H1 (cell line): ENCODE results near the gene EEPD1. TPM values are rescaled to one million over a fixed set of nuclear protein-coding genes. Genes with fewer than 3 reads are reported as not detected.

Source experiments
- CTCF ChIA-PET: fragments of 300-600 bp; sonication (Branson Sonifier 250); formaldehyde crosslinking; loops from one replicate; lab custom pipeline; 2021; ENCODE audit not compliant: partially characterized antibody; lab: Charles Lee
- POLR2A ChIA-PET: fragments of 300-600 bp; sonication (Branson Sonifier 250); formaldehyde crosslinking; loops from one replicate; lab custom pipeline; 2021; ENCODE audit warnings: inconsistent platforms; ENCODE audit not compliant: partially characterized antibody; lab: Charles Lee
- DNase-seq, 2 experiments: peaks; one replicate each; pipeline versions ENCODE4 v3.0.0 to v3.0.0-alpha.2; 2010 to 2022; ENCODE audit warnings: low spot score in 2 of 2, low read depth in 1 of 2, mixed read lengths in 1 of 2
- FAIRE-seq: peaks from 2 replicates; lab custom pipeline; 2011; peaks lifted over from hg19 to GRCh38; lab: Jason Lieb, UNC
- H2AFZ ChIP-seq: 2 replicates; pipeline ENCODE4 v1.8.1; 2012; ENCODE audit warnings: low read length, inconsistent platforms
- H2AK5ac ChIP-seq: 2 replicates; pipeline ENCODE4 v1.6.1; 2013; ENCODE audit warnings: low read depth, low read length
- H2BK120ac ChIP-seq: replicated peaks from 2 replicates; pipeline ENCODE3; 2013; ENCODE audit warnings: low read depth, low read length, inconsistent platforms
- H2BK12ac ChIP-seq: 2 replicates; pipeline ENCODE4 v1.6.1; 2013; ENCODE audit warnings: low read depth, low read length
- H2BK15ac ChIP-seq: 2 replicates; pipeline ENCODE4 v1.6.1; 2013; ENCODE audit warnings: low read length
- H2BK20ac ChIP-seq: 2 replicates; pipeline ENCODE4 v1.6.1; 2013; ENCODE audit warnings: low read length
- H2BK5ac ChIP-seq: 2 replicates; pipeline ENCODE4 v1.6.1; 2013; ENCODE audit warnings: low read depth, low read length
- H3K14ac ChIP-seq: 2 replicates; pipeline ENCODE4 v1.6.1; 2013; ENCODE audit warnings: inconsistent platforms; ENCODE audit not compliant: insufficient read length
- H3K18ac ChIP-seq: 2 replicates; pipeline ENCODE4 v1.6.1; 2013; ENCODE audit warnings: low read length; ENCODE audit errors: extremely low read depth
- H3K23ac ChIP-seq: 2 replicates; pipeline ENCODE4 v1.6.1; 2013; ENCODE audit warnings: inconsistent platforms; ENCODE audit not compliant: insufficient read length
- H3K23me2 ChIP-seq: 2 replicates; pipeline ENCODE4 v1.6.1; 2013; ENCODE audit warnings: low read depth, low read length
- H3K27ac ChIP-seq: 2 replicates; pipeline ENCODE4 v1.6.1; 2011; ENCODE audit warnings: low read depth, low read length, inconsistent platforms
- H3K27me3 ChIP-seq, 4 experiments: replicated peaks in 1 of 4; 1 replicate in 1 of 4; 2 replicates in 3 of 4; pipeline versions ENCODE4 v1.6.1 to v1.8.1; 2011 to 2013; ENCODE audit warnings: low read length in 3 of 4, mild to moderate bottlenecking in 3 of 4, inconsistent platforms in 2 of 4, mixed read lengths in 2 of 4, moderate library complexity in 1 of 4; ENCODE audit not compliant: control insufficient read depth in 3 of 4, insufficient read depth in 3 of 4; ENCODE audit errors: extremely low read depth in 1 of 4
- H3K36me3 ChIP-seq, 4 experiments: 2 replicates each; pipeline versions ENCODE4 v1.6.1 to v1.8.1; 2011 to 2013; ENCODE audit warnings: mild to moderate bottlenecking in 4 of 4, low read length in 3 of 4, moderate library complexity in 2 of 4, control low read depth in 1 of 4, inconsistent platforms in 1 of 4; ENCODE audit not compliant: insufficient read depth in 4 of 4, control insufficient read depth in 2 of 4
- H3K4ac ChIP-seq: replicated peaks from 2 replicates; pipeline ENCODE3; 2013; ENCODE audit warnings: low read length, low read depth, mixed read lengths, inconsistent platforms; ENCODE audit not compliant: insufficient read length
- H3K4me1 ChIP-seq, 4 experiments: replicated peaks in 1 of 4; 1 replicate in 1 of 4; 2 replicates in 3 of 4; pipeline versions ENCODE4 v1.6.1 to v1.8.1; 2011 to 2013; ENCODE audit warnings: low read length in 3 of 4, inconsistent platforms in 2 of 4, mixed read lengths in 1 of 4; ENCODE audit not compliant: insufficient read depth in 4 of 4, control insufficient read depth in 3 of 4
- H3K4me2 ChIP-seq, 2 experiments: 2 replicates each; pipeline versions ENCODE4 v1.6.1 to v1.8.1; 2011 to 2013; ENCODE audit warnings: low read depth in 2 of 2, low read length in 2 of 2, control low read depth in 1 of 2, inconsistent platforms in 1 of 2, mild to moderate bottlenecking in 1 of 2; ENCODE audit not compliant: insufficient read depth in 1 of 2
- H3K4me3 ChIP-seq, 4 experiments: fragments of 200-600, 300-600 bp in 1 of 4; sonication (generic), shearing (Covaris generic), sonication (Bioruptor Twin) in 1 of 4; 2 replicates each; pipeline versions ENCODE4 v1.5.1 to v1.8.1; 2011 to 2016; ENCODE audit warnings: low read length in 4 of 4, low read depth in 3 of 4, control low read depth in 2 of 4, inconsistent platforms in 2 of 4, mild to moderate bottlenecking in 2 of 4, mixed read lengths in 1 of 4, moderate library complexity in 1 of 4; ENCODE audit not compliant: insufficient read depth in 2 of 4; ENCODE audit errors: extremely low read depth in 1 of 4
- H3K56ac ChIP-seq: replicated peaks from 2 replicates; pipeline ENCODE3; 2013; ENCODE audit warnings: low read depth, mild to moderate bottlenecking, mixed read lengths, low read length, inconsistent platforms; ENCODE audit not compliant: insufficient read length
- H3K79me1 ChIP-seq: 2 replicates; pipeline ENCODE4 v1.6.1; 2013; ENCODE audit warnings: low read depth, low read length, control low read depth
- H3K79me2 ChIP-seq, 2 experiments: 2 replicates each; pipeline versions ENCODE4 v1.6.1 to v1.8.1; 2012 to 2013; ENCODE audit warnings: low read length in 2 of 2, mild to moderate bottlenecking in 2 of 2, inconsistent platforms in 1 of 2; ENCODE audit not compliant: insufficient read depth in 2 of 2, control insufficient read depth in 1 of 2
- H3K9ac ChIP-seq, 4 experiments: replicated peaks in 1 of 4; 1 replicate in 1 of 4; 2 replicates in 3 of 4; pipeline versions ENCODE4 v1.6.1 to v1.8.1; 2011 to 2013; ENCODE audit warnings: low read depth in 3 of 4, low read length in 3 of 4, control low read depth in 2 of 4, mild to moderate bottlenecking in 2 of 4, moderate library complexity in 2 of 4, inconsistent platforms in 1 of 4; ENCODE audit errors: extremely low read depth in 1 of 4
- H3K9me3 ChIP-seq, 2 experiments: 2 replicates each; pipeline versions ENCODE4 v1.6.1 to v1.8.1; 2012 to 2013; ENCODE audit warnings: mild to moderate bottlenecking in 2 of 2, moderate library complexity in 2 of 2, control low read depth in 1 of 2, inconsistent platforms in 1 of 2, low read depth in 1 of 2, low read length in 1 of 2, mixed read lengths in 1 of 2; ENCODE audit not compliant: insufficient read depth in 2 of 2
- H4K20me1 ChIP-seq, 2 experiments: replicated peaks in 1 of 2; 2 replicates each; pipeline versions ENCODE3 to v1.8.1; 2011 to 2013; ENCODE audit warnings: inconsistent platforms in 2 of 2, low read length in 2 of 2, mild to moderate bottlenecking in 1 of 2; ENCODE audit not compliant: insufficient read depth in 2 of 2, control insufficient read depth in 1 of 2
- H4K5ac ChIP-seq: 2 replicates; pipeline ENCODE4 v1.6.1; 2013; ENCODE audit warnings: low read length, low read depth, mixed read lengths, inconsistent platforms; ENCODE audit not compliant: insufficient read length
- H4K8ac ChIP-seq: 2 replicates; pipeline ENCODE4 v1.8.0; 2013; ENCODE audit warnings: mild to moderate bottlenecking, moderate library complexity, low read length, inconsistent platforms; ENCODE audit not compliant: insufficient read depth; ENCODE audit errors: extremely low read depth
- H4K91ac ChIP-seq: replicated peaks from 2 replicates; pipeline ENCODE3; 2013; ENCODE audit warnings: low read length, mixed read lengths, inconsistent platforms; ENCODE audit not compliant: insufficient read length
- BACH1 ChIP-seq: IDR thresholded peaks from 2 replicates; pipeline ENCODE4 v1.6.1; 2012; ENCODE audit warnings: low read length, improper control_type of control experiment
- EGR1 ChIP-seq: IDR thresholded peaks from 2 replicates; pipeline ENCODE4 v1.6.1; 2011; ENCODE audit warnings: low read depth, low read length, borderline replicate concordance
- KDM1A ChIP-seq: fragments of 200-600, 300-600 bp; sonication (generic); IDR thresholded peaks from 2 replicates; pipeline ENCODE4 v1.7.1; 2016; ENCODE audit warnings: mild to moderate bottlenecking, low read length, borderline replicate concordance
- MAFK ChIP-seq: IDR thresholded peaks from 2 replicates; pipeline ENCODE4 v1.6.1; 2012; ENCODE audit warnings: low read depth, mild to moderate bottlenecking, improper control_type of control experiment, low read length
- MAX ChIP-seq: IDR thresholded peaks from 2 replicates; pipeline ENCODE4 v1.6.1; 2012; ENCODE audit warnings: inconsistent platforms
- NANOG ChIP-seq: IDR thresholded peaks from 2 replicates; pipeline ENCODE4 v1.6.1; 2011; ENCODE audit warnings: low read length, low read depth, mild to moderate bottlenecking, inconsistent platforms; ENCODE audit not compliant: insufficient read depth, poor library complexity, severe bottlenecking
- POLR2A ChIP-seq, 2 experiments: IDR thresholded peaks; 1 replicate in 1 of 2; 2 replicates in 1 of 2; pipeline ENCODE4 v1.6.1; 2011; ENCODE audit warnings: low read depth in 2 of 2, low read length in 2 of 2, mild to moderate bottlenecking in 2 of 2; ENCODE audit errors: control extremely low read depth in 1 of 2
- ZNF274 ChIP-seq: IDR thresholded peaks from 2 replicates; pipeline ENCODE4 v1.7.0; 2012; ENCODE audit warnings: low read length, borderline replicate concordance; ENCODE audit errors: extremely low read depth
- WGBS, 2 experiments: shearing (Covaris generic) in 1 of 2; methylation state at CpG; one replicate each; pipeline versions ENCODE4 v1.1.6 to v1.1.7; 2013 to 2015; ENCODE audit warnings: low lambda C conversion rate in 2 of 2, mixed read lengths in 2 of 2, inconsistent platforms in 1 of 2, low coverage in 1 of 2, missing lambda C conversion rate in 1 of 2; ENCODE audit not compliant: insufficient replicate concordance in 2 of 2, insufficient coverage in 1 of 2, insufficient read length in 1 of 2; ENCODE audit errors: extremely low coverage in 1 of 2, missing lambda C conversion rate in 1 of 2; 5-methylcytosine and 5-hydroxymethylcytosine counted together
- polyA plus RNA-seq, 7 experiments: library from polyadenylated mRNA; depleted of rRNA in 3 of 7; stranded (reverse) in 5 of 7; unstranded in 2 of 7; fragments of >200 nt in 5 of 7; fragments of 200-250 nt in 2 of 7; gene quantifications; 1 replicate in 5 of 7; 2 replicates in 1 of 7; 4 replicates in 1 of 7; pipeline versions ENCODE4 v1.2.1 to v1.2.3, GENCODE V29; 2011 to 2013; ENCODE audit warnings: missing spikeins in 2 of 7, mixed read lengths in 2 of 7
- total RNA-seq: library from RNA; stranded (reverse); fragmentation: NEBNext Ultra II Directional; extraction: Animal tissue kit (Norgen Biotek cat#: 25700); gene quantifications from 2 replicates; pipeline ENCODE4 v1.2.1, GENCODE V29; 2021
- TF ChIP-seq, protein P1 (sequence below): IDR thresholded peaks from 2 replicates; pipeline ENCODE4 v1.6.1; 2012; ENCODE audit warnings: inconsistent platforms

Gene EEPD1
- total and polyA plus RNA-seq, 2 of the 8 experiments (the other 6 are each of a cell fraction or from before 2014, with no cell fraction given), result 3.1 to 7.8 TPM

- Histone ChIP-seq H3K23me2 (no peaks in the 10 kb centered on the region), H2AK5ac (no peak overlapping the region), H2BK20ac (no peak overlapping the region), H3K14ac (no peak overlapping the region), H3K9ac (no peak overlapping the region), H3K4ac (no peak overlapping the region), H3K79me1 (no peaks in the 10 kb centered on the region), H2AFZ (no peak overlapping the region), H3K56ac (no peak overlapping the region), H3K36me3 (peaks cover 0 to 3% (median 0%) of the 10 kb centered on the region in 4 experiments; a peak in 1 of 8 replicates), H2BK15ac (peak overlapping the region; percentile 16; the same call in 1 of the 2 replicates), H2BK12ac (no peak overlapping the region; the same call in 1 of the 2 replicates), H3K79me2 (no peaks in the 10 kb centered on the region), H3K27ac (no peak overlapping the region), H2BK120ac (no peak overlapping the region), H4K91ac (no peak overlapping the region), H3K27me3 (no peaks in the 10 kb centered on the region), H3K4me3 (no peak overlapping the region), H4K5ac (no peak overlapping the region), H3K4me2 (no peak overlapping the region), H3K4me1 (peaks cover 0 to 6% (median 0%) of the 10 kb centered on the region in 4 experiments; a peak in 2 of 7 replicates), H3K23ac (no peak overlapping the region), H3K9me3 (no peaks in the 10 kb centered on the region), H3K18ac (no peak overlapping the region), H4K8ac (no peak overlapping the region), H2BK5ac (no peak overlapping the region)
- WGBS, 2 experiments, result 84% methylated on average over 15 of the region's 15 CpGs; no CpG with 5 or more reads in 1 of the 2 experiments
- no peak for DNase-seq
- ChIA-PET CTCF (interaction anchor here (0.6 to 4.8 kb wide), 14 partner anchors 9 to 326 kb away, joined by 3 to 40 read pairs (median 4); no protein-coding TSS in a partner anchor), POLR2A (interaction anchor here (0.7 kb wide), 1 partner anchor 17 kb away, joined by 3 read pairs; no protein-coding TSS in a partner anchor)
- no peak for FAIRE-seq
- peak; percentile 42; the same call in 1 of the 2 replicates for TF ChIP-seq MAFK
- TF ChIP-seq EGR1, result no peak
- no peak for TF ChIP-seq ZNF274
- peak; percentile 86 for TF ChIP-seq BACH1
- TF ChIP-seq NANOG, result no peak
- TF ChIP-seq KDM1A, result no peak
- TF ChIP-seq, protein P1, sequence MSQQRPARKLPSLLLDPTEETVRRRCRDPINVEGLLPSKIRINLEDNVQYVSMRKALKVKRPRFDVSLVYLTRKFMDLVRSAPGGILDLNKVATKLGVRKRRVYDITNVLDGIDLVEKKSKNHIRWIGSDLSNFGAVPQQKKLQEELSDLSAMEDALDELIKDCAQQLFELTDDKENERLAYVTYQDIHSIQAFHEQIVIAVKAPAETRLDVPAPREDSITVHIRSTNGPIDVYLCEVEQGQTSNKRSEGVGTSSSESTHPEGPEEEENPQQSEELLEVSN, result peak; percentile 86
- 0 out of 2 replicates have a peak, but pooled peaks have one; percentile 29 for TF ChIP-seq MAX
- no peak for TF ChIP-seq POLR2A (IDR thresholded peaks at IDR 0.05; ENCODE audit: control extremely low read depth in 1 of 2, low read depth in 2 of 2, low read length in 2 of 2)
- TF ChIP-seq, all 59 proteins: peak for 4
- peaks cover 0 to 2% of the 10 kb centered on the region in 2 experiments for H4K20me1 ChIP-seq
Observed at GRCh38 chr7:36301914-36302771, 149.1 kb downstream of the EEPD1 start.
